GM21447 (cell line): ENCODE results near the gene CNTN2.

Source experiments
- ATAC-seq: cut with Tn5 transposase; IDR thresholded peaks from one replicate; pipeline ENCODE4 v1.9.1; 2021; ENCODE audit not compliant: unreplicated experiment

CNTN2 gene

GRCh38 chr1:205071028-205071409 is 28.0 kb downstream of the CNTN2 start:
- no peak for ATAC-seq

- ATAC-seq, result no peak
These were observed 28.8 kb downstream of the CNTN2 start for GRCh38 chr1:205071801-205072200.

- no peak for ATAC-seq
These were observed 29.3 kb downstream of the CNTN2 start for GRCh38 chr1:205072286-205072685.

- ATAC-seq, result no peak
These were observed 29.9 kb downstream of the CNTN2 start for GRCh38 chr1:205072881-205073280.

- ATAC-seq, result no peak
These were observed 30.5 kb downstream of the CNTN2 start for GRCh38 chr1:205073511-205073910.

GRCh38 chr1:205074084-205074483 is 31.1 kb downstream of the CNTN2 start:
- ATAC-seq, result no peak

- ATAC-seq, result no peak
These were observed 31.5 kb downstream of the CNTN2 start for GRCh38 chr1:205074513-205074912.

GRCh38 chr1:205075642-205076155 is 32.7 kb downstream of the CNTN2 start:
- no peak for ATAC-seq

- no peak for ATAC-seq
These were observed 33.3 kb downstream of the CNTN2 start for GRCh38 chr1:205076245-205076761.

GRCh38 chr1:205077158-205077933 is 34.3 kb downstream of the CNTN2 start:
- ATAC-seq, result no peak

GRCh38 chr1:205077934-205078311 is 34.9 kb downstream of the CNTN2 start:
- ATAC-seq, result no peak

- ATAC-seq, result no peak
These were observed 39.4 kb downstream of the CNTN2 start for GRCh38 chr1:205082431-205082830.

- no peak for ATAC-seq
These were observed 41.3 kb downstream of the CNTN2 start, which contains the start of gene TMEM81 for GRCh38 chr1:205084360-205084759. TSS of gene TMEM81 (minus strand) at chr1:205084460. CDS start at chr1:205084320, 140 bp downstream.

- ATAC-seq, result no peak
These were observed 45.3 kb downstream of the CNTN2 start for GRCh38 chr1:205088341-205088740.

GRCh38 chr1:205091043-205091740 is 48.2 kb downstream of the CNTN2 start:
- no peak for ATAC-seq

- ATAC-seq, result no peak
These were observed 52.4 kb downstream of the CNTN2 start for GRCh38 chr1:205095422-205095821.

GRCh38 chr1:205098242-205098641 is 55.2 kb downstream of the CNTN2 start:
- ATAC-seq, result no peak

- no peak for ATAC-seq
These were observed 59.4 kb downstream of the CNTN2 start for GRCh38 chr1:205102404-205102803.

GRCh38 chr1:205107327-205107726 is 64.3 kb downstream of the CNTN2 start:
- ATAC-seq, result no peak

- no peak for ATAC-seq
These were observed 65.5 kb downstream of the CNTN2 start for GRCh38 chr1:205108464-205108863.

- no peak for ATAC-seq
These were observed 66.3 kb downstream of the CNTN2 start for GRCh38 chr1:205109269-205109668.

- ATAC-seq, result no peak
These were observed 66.7 kb downstream of the CNTN2 start for GRCh38 chr1:205109711-205110110.
